T-helper 2 cell treated with Interferon-gamma antibody and Interleukin-4, amounts not matched to agents 100 ng/mL and 5 ng/mL, for 36 hours (primary cell): ENCODE measurements around the gene MOB1A. TPM values are rescaled to one million over a fixed set of nuclear protein-coding genes. Genes with fewer than 3 reads are reported as not detected.

Source experiments
- intact Hi-C: fragments of 100-400 bp; cut with micrococcal nuclease; formaldehyde crosslinking; loops from one replicate; pipeline ENCODE4 v1.15.1; 2023
- total RNA-seq: library from RNA; stranded (reverse); gene quantifications from 2 replicates; pipeline ENCODE4 v1.2.3, GENCODE V29; 2022

MOB1A gene
- total RNA-seq, 1 donor from 2014 or later: 198 TPM

- intact Hi-C loops: no loop called here
Measured at GRCh38 chr2:74109551-74109950, 69.1 kb downstream of the MOB1A start.

- intact Hi-C loops: no loop called here
Measured at GRCh38 chr2:74107071-74107470, 71.6 kb downstream of the MOB1A start.

DNA sequence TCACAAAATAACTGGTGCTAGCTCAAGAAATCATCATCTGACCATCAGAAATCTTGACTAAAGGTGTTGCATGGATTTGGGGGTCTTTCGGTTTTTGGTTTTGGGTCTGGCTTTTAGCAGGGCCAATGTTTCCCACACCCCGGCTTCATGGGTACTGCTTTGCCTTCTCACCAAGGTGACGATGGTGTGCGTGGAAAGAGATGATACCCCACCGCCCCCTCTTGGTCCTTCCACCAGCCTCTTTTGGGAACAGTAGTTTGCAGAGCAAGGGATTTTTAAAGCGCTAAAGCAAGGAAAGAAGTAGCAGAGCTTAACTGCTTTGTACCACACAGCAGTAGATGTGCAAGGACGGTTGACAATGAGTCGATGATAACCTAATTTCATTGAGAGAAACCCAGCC lies 73.3 kb downstream of the MOB1A start:
- intact Hi-C loops: no loop called here

DNA sequence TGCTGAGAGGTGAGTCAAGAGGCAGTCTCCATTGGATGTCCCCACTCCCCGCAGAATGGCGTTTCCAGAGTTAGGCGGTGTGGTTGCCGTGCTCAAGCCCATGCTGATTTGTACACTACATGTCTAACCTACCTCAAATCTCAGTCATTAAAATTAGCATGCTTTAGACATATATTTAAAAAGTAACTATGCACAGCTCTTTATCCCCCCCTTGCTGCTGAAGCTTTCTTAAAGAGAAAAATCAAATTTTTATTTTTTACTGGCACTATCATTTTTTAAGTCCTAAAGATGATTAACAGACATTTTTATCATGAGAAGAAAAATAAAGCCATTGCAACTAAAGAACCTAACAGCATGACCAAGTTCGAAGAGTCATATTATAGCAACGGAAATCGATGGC lies 73.8 kb downstream of the MOB1A start:
- intact Hi-C loops: no loop called here

DNA sequence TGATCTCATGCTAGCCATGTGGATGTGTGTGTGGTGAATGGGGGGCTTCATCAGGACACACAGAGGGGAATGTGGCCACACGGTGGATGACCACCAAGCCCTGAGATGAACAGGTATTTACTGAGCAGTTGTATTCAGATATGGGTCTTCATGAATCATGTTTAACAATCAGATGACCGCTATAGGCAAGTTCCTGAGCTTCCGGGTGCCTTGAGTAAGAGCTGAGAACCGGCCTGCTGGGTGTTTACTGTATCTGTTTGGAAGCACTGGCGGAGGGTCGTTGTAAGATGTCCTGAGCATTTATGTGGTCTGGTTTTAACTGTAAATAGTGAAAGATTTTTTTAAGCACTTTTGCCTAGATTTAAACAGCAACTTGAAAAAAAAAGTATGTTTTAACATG lies 74.9 kb downstream of the MOB1A start:
- intact Hi-C loops: no loop called here

Other genes starting within 250 kb of the MOB1A start
- 19.2 and 20.2 TPM in 2 replicates for gene TET3, start 194.0 kb downstream of the MOB1A start, total RNA-seq
- gene BOLA3, start 31.0 kb downstream of the MOB1A start, total RNA-seq: 68.6 and 69.3 TPM in 2 replicates
- 159 and 173 TPM in 2 replicates for gene MTHFD2, start 19.7 kb upstream of the MOB1A start, total RNA-seq
- gene SLC4A5, start 164.5 kb upstream of the MOB1A start, total RNA-seq: 0.86 and 3.1 TPM in 2 replicates
- gene DCTN1, start 201.4 kb upstream of the MOB1A start, total RNA-seq: 105 and 110 TPM in 2 replicates
- 1.0 and 1.5 TPM in 2 replicates for gene C2orf81, start 242.7 kb upstream of the MOB1A start, total RNA-seq
- 56.9 and 60.3 TPM in 2 replicates for gene WDR54, start 242.9 kb upstream of the MOB1A start, total RNA-seq